ENCODE results near the gene SNTG2.

DNA sequence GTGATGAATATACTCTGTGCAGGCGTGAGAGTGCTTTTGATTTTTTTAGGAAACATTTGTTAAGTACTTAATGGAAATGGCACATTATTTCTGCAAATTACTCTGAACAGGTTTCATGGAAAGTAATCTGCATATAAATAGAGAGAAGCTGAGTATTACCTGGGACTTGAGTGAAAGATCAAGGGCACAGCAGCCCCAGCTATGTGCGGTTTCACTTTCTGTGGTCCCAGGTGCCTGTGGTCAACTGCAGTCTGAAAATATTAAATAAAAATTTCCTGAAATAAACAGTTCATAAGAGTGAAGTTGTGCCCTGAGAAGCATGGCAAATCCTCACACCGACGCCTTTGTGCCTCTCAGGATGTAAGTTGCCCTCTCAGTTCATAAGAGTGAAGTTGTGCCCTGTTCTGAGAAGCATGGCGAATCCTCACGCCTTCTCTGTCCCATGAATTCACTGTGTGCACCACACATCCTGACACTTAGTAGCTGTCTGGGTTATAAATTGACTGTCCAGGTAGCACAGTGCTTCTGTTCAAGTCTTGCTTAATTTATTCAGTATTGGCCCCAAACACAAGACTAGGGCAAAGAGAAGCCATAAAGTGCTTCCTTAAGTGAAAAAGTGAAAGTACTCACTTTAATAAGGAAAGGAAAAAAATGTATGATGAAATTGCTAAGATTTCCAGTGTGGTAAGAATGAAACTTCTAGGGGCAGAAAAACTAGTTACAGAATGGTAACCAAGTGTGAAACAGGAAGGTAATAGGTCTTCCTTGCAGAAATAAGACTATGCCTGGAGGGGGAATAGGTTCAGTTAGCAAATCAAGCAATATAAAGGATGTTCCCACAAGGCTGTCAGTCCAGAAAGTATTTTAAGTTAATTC lies 4.3 kb upstream of the SNTG2 start:
- TF ChIP-seq, protein P1, sequence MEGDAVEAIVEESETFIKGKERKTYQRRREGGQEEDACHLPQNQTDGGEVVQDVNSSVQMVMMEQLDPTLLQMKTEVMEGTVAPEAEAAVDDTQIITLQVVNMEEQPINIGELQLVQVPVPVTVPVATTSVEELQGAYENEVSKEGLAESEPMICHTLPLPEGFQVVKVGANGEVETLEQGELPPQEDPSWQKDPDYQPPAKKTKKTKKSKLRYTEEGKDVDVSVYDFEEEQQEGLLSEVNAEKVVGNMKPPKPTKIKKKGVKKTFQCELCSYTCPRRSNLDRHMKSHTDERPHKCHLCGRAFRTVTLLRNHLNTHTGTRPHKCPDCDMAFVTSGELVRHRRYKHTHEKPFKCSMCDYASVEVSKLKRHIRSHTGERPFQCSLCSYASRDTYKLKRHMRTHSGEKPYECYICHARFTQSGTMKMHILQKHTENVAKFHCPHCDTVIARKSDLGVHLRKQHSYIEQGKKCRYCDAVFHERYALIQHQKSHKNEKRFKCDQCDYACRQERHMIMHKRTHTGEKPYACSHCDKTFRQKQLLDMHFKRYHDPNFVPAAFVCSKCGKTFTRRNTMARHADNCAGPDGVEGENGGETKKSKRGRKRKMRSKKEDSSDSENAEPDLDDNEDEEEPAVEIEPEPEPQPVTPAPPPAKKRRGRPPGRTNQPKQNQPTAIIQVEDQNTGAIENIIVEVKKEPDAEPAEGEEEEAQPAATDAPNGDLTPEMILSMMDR (IDR thresholded peaks at IDR 0.05): no peak
- TF ChIP-seq POLR2A (IDR thresholded peaks at IDR 0.05) (no peak), POLR2AphosphoS5 (IDR thresholded peaks at IDR 0.05; ENCODE audit: insufficient read depth in 1 of 2, low read depth in 1 of 2) (no peak)
